MCF 10A (cell line): Measurements from ENCODE around the gene UBC. TPM values are rescaled to one million over a fixed set of nuclear protein-coding genes. Genes with fewer than 3 reads are reported as not detected.
"Not testable (repeated sequence)": the region's sequence is repeated elsewhere in the genome, so short reads cannot be mapped to it uniquely, and the experiment has no call there.

ENCODE experiments used
- BruUV-seq: library from RNA; stranded (reverse); fragments of 400-500 nt; replicated peaks from 2 replicates; lab custom pipeline; 2021; lab: Mats Ljungman, UMichigan
- CTCF ChIA-PET: fragments of 300-600 bp; sonication (Branson Sonifier 250); formaldehyde crosslinking; extraction: SDS; loops from one replicate; lab custom pipeline; 2021; ENCODE audit warnings: antibody characterized with exemption, inconsistent platforms; lab: Yijun Ruan, JAX
- POLR2A ChIA-PET: fragments of 300-600, 350-650 bp; sonication (Branson Sonifier 250); formaldehyde crosslinking; extraction: SDS; loops from one replicate; lab custom pipeline; 2020; ENCODE audit warnings: antibody characterized with exemption, inconsistent platforms; lab: Yijun Ruan, JAX
- DNase-seq: peaks from one replicate; pipeline ENCODE4 v3.0.0-alpha.2; 2018; ENCODE audit not compliant: unreplicated experiment
- H3K27ac Mint-ChIP-seq: one replicate; pipeline ENCODE4 v1.8.0; 2022; ENCODE audit warnings: mild to moderate bottlenecking, low read depth, mixed read lengths; ENCODE audit not compliant: unreplicated experiment
- H3K27me3 Mint-ChIP-seq: one replicate; pipeline ENCODE4 v1.8.0; 2022; ENCODE audit warnings: mixed read lengths; ENCODE audit not compliant: insufficient read depth, unreplicated experiment
- H3K36me3 Mint-ChIP-seq: one replicate; pipeline ENCODE4 v1.8.0; 2022; ENCODE audit warnings: mild to moderate bottlenecking, moderate library complexity, mixed read lengths; ENCODE audit not compliant: insufficient read depth, unreplicated experiment
- H3K4me1 Mint-ChIP-seq: one replicate; pipeline ENCODE4 v1.8.0; 2022; ENCODE audit warnings: mixed read lengths; ENCODE audit not compliant: insufficient read depth, unreplicated experiment
- H3K4me3 Mint-ChIP-seq: one replicate; pipeline ENCODE4 v1.8.0; 2022; ENCODE audit warnings: mild to moderate bottlenecking, moderate library complexity, mixed read lengths; ENCODE audit not compliant: unreplicated experiment
- H3K9me3 Mint-ChIP-seq: one replicate; pipeline ENCODE4 v1.8.0; 2022; ENCODE audit warnings: mixed read lengths; ENCODE audit not compliant: unreplicated experiment
- CTCF ChIP-seq: fragments of 200-600 bp; IDR thresholded peaks from one replicate; pipeline ENCODE4 v1.8.0; 2022; ENCODE audit warnings: antibody characterized with exemption, mild to moderate bottlenecking; ENCODE audit not compliant: unreplicated experiment
- intact Hi-C: fragments of 100-400 bp; cut with micrococcal nuclease; formaldehyde crosslinking; loops from 2 replicates; pipeline ENCODE4 v1.14.1; 2022
- total RNA-seq: library from RNA; stranded (reverse); gene quantifications from 2 replicates; pipeline ENCODE4 v1.2.3, GENCODE V29; 2022

Gene UBC
- total RNA-seq, 1 experiment from 2014 or later: 1,485 TPM

GRCh38 chr12:124881123-124881522, 33.3 kb downstream of the UBC start:
- TF ChIP-seq CTCF: no peak
- CTCF ChIA-PET: no interaction called here
- Mint-ChIP-seq H3K36me3 (no peaks in the 10 kb centered on the region), H3K9me3 (no peaks in the 10 kb centered on the region), H3K4me1 (peaks cover 7% of the 10 kb centered on the region), H3K4me3 (no peak overlapping the region), H3K27me3 (no peaks in the 10 kb centered on the region), H3K27ac (no peak overlapping the region)
- POLR2A ChIA-PET: interaction anchor here (1.1 kb wide), 1 partner anchor 25 kb away, joined by 3 read pairs; no protein-coding TSS in a partner anchor
- intact Hi-C loops: no loop called here
- DNase-seq: no peak
- no TSS peak for BruUV-seq

GRCh38 chr12:124880335-124880734, 34.1 kb downstream of the UBC start:
- intact Hi-C loops, H3K27ac Mint-ChIP-seq, H3K4me1 Mint-ChIP-seq, BruUV-seq, H3K36me3 Mint-ChIP-seq, H3K27me3 Mint-ChIP-seq, H3K9me3 Mint-ChIP-seq, H3K4me3 Mint-ChIP-seq: not testable (repeated sequence)
- ChIA-PET CTCF (interaction anchor here (0.6 kb wide), 1 partner anchor 804 kb away, joined by 3 read pairs; no protein-coding TSS in a partner anchor), POLR2A (interaction anchor here (0.9 to 1.1 kb wide), 2 partner anchors 26 to 28 kb away, joined by 3 read pairs; no protein-coding TSS in a partner anchor)
- DNase-seq: peak; percentile 56

GRCh38 chr12:124878795-124879516, 35.5 kb downstream of the UBC start:
- TF ChIP-seq CTCF: no peak
- Mint-ChIP-seq H3K9me3 (no peaks in the 10 kb centered on the region), H3K36me3 (no peaks in the 10 kb centered on the region), H3K4me3 (no peak overlapping the region), H3K27me3 (no peaks in the 10 kb centered on the region), H3K4me1 (peaks cover 7% of the 10 kb centered on the region), H3K27ac (no peak overlapping the region)
- no TSS peak for BruUV-seq
- no peak for DNase-seq
- ChIA-PET CTCF (no interaction called here), POLR2A (interaction anchor here (0.9 kb wide), 2 partner anchors 30 to 36 kb away, joined by 3 read pairs; partner anchors contain the start of gene UBC)
- intact Hi-C loops: no loop called here

DNA sequence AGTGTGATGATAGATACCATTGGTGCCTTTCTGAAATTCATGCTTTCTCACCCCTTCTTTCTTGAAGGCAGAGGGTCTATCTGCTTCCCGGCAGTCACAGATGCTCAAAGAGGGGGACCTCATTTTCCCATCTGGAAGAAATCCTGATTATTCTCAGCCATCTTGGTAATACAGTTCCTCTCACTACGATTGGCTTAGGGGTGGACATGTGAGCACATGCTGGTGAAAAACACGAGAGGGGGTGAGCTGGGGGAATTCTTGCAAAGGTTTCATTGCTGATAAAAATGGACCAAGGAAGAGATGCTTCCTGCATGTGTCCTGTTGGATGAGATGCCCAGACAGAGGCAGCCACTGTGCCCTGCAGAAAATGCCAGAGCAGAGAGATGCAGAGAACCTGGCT, 37.0 kb downstream of the UBC start:
- CTCF ChIA-PET: no interaction called here
- no peak for DNase-seq
- Mint-ChIP-seq H3K4me3 (no peak overlapping the region), H3K9me3 (no peaks in the 10 kb centered on the region), H3K27ac (no peak overlapping the region), H3K4me1 (no peaks in the 10 kb centered on the region), H3K36me3 (no peaks in the 10 kb centered on the region), H3K27me3 (no peaks in the 10 kb centered on the region)
- intact Hi-C loops: no loop called here
- BruUV-seq: no TSS peak
- TF ChIP-seq CTCF: no peak
- POLR2A ChIA-PET: interaction anchor here (1.0 kb wide), 1 partner anchor 25 kb away, joined by 3 read pairs; no protein-coding TSS in a partner anchor
